OCI-LY7 (cell line): ENCODE data around the gene CTNNA2. TPM values are rescaled to one million over a fixed set of nuclear protein-coding genes. Genes with fewer than 3 reads are reported as not detected.

Source experiments
- BruUV-seq: library from RNA; stranded (reverse); fragments of 400-500 nt; replicated peaks from 2 replicates; lab custom pipeline; 2021; lab: Mats Ljungman, UMichigan
- CTCF ChIA-PET: fragments of 300-600 bp; sonication (Branson Sonifier 250); formaldehyde crosslinking; loops from one replicate; lab custom pipeline; 2022; ENCODE audit warnings: antibody characterized with exemption; ENCODE audit not compliant: unreplicated experiment; lab: Charles Lee
- POLR2A ChIA-PET: fragments of 300-600 bp; sonication (Branson Sonifier 250); formaldehyde crosslinking; loops from one replicate; lab custom pipeline; 2022; ENCODE audit warnings: antibody characterized with exemption; lab: Charles Lee
- DNase-seq: peaks from one replicate; pipeline ENCODE4 v3.0.0-alpha.2; 2015; ENCODE audit warnings: low spot score
- H2AFZ ChIP-seq: fragments of 200-600 bp; sonication (generic), shearing (Covaris generic); 2 replicates; pipeline ENCODE4 v1.6.1; 2014; ENCODE audit warnings: mild to moderate bottlenecking, antibody characterized with exemption, low read length, moderate library complexity
- H3K27ac ChIP-seq: fragments of 200-600 bp; sonication (generic); 2 replicates; pipeline ENCODE4 v1.5.1; 2014; ENCODE audit warnings: mixed run types, low read depth, mild to moderate bottlenecking, moderate library complexity, low read length, inconsistent platforms; ENCODE audit not compliant: poor library complexity, severe bottlenecking
- H3K36me3 ChIP-seq: fragments of 200-600 bp; sonication (generic); 2 replicates; pipeline ENCODE4 v1.6.1; 2014; ENCODE audit warnings: mild to moderate bottlenecking, antibody characterized with exemption, low read length, moderate library complexity, mixed read lengths; ENCODE audit not compliant: insufficient read depth
- H3K4me1 ChIP-seq: fragments of 200-600 bp; sonication (generic); 2 replicates; pipeline ENCODE4 v1.5.1; 2014; ENCODE audit warnings: mild to moderate bottlenecking, low read length; ENCODE audit not compliant: insufficient read depth, poor library complexity, severe bottlenecking
- H3K4me2 ChIP-seq: fragments of 200-600 bp; sonication (generic); 2 replicates; pipeline ENCODE4 v1.6.1; 2014; ENCODE audit warnings: mild to moderate bottlenecking, low read length
- H3K4me3 ChIP-seq: fragments of 200-600 bp; sonication (generic); 2 replicates; pipeline ENCODE4 v1.5.1; 2014; ENCODE audit warnings: mild to moderate bottlenecking, low read depth, low read length; ENCODE audit not compliant: poor library complexity, severe bottlenecking
- H3K79me2 ChIP-seq: fragments of 200-600 bp; sonication (generic); 2 replicates; pipeline ENCODE4 v1.6.1; 2016; ENCODE audit warnings: low read depth, mild to moderate bottlenecking, low read length, moderate library complexity, mixed read lengths; ENCODE audit not compliant: insufficient read depth
- H3K9me2 ChIP-seq: fragments of 200-600 bp; sonication (generic); 2 replicates; pipeline ENCODE4 v1.6.1; 2016; ENCODE audit warnings: mild to moderate bottlenecking, low read length, mixed read lengths; ENCODE audit not compliant: insufficient read depth
- H3K9me3 ChIP-seq: fragments of 200-600 bp; sonication (generic); 2 replicates; pipeline ENCODE4 v1.6.1; 2014; ENCODE audit warnings: mild to moderate bottlenecking, mixed run types, low read length, mixed read lengths
- H4K20me1 ChIP-seq: fragments of 200-600 bp; sonication (generic); 2 replicates; pipeline ENCODE4 v1.6.1; 2014; ENCODE audit warnings: mild to moderate bottlenecking, antibody characterized with exemption, low read length, moderate library complexity, mixed read lengths; ENCODE audit not compliant: insufficient read depth
- CTCF ChIP-seq: fragments of 200-600 bp; sonication (generic); conservative IDR thresholded peaks from 2 replicates; pipeline ENCODE4 v1.5.1; 2014; ENCODE audit warnings: mild to moderate bottlenecking, antibody characterized with exemption, low read length, moderate library complexity, mixed read lengths
- EZH2phosphoT487 ChIP-seq: fragments of 200-600 bp; sonication (generic); IDR thresholded peaks from 2 replicates; pipeline ENCODE4 v1.6.1; 2018; ENCODE audit warnings: low read depth, borderline replicate concordance, mild to moderate bottlenecking, mixed run types, antibody characterized with exemption, low read length, moderate library complexity, mixed read lengths
- intact Hi-C: fragments of 100-400 bp; cut with micrococcal nuclease; formaldehyde crosslinking; loops from one replicate; pipeline ENCODE4 v1.10.0; 2022; ENCODE audit not compliant: unreplicated experiment
- total RNA-seq, 2 experiments: library from RNA; depleted of rRNA in 1 of 2; stranded (reverse); fragments of >200 nt in 1 of 2; shearing (Covaris generic) in 1 of 2; gene quantifications; 2 replicates each; pipeline ENCODE4 v1.2.3, GENCODE V29; 2014 to 2022

CTNNA2 gene
- total RNA-seq, 2 experiments from 2014 or later = 0.19 to 2.7 TPM

GRCh38 chr2:80073134-80073561 is 560.3 kb downstream of the CTNNA2 start:
- intact Hi-C loops = loop anchor here (10.0 kb wide), 1 partner anchor 162 kb away; no protein-coding TSS in a partner anchor
- H3K4me2 ChIP-seq = no peak overlapping the region
- peak; percentile 58 for DNase-seq
- H4K20me1 ChIP-seq = no peaks in the 10 kb centered on the region
- no TSS peak for BruUV-seq
- ChIA-PET POLR2A (no interaction called here), CTCF (no interaction called here)
- TF ChIP-seq CTCF (peak; percentile 78), EZH2phosphoT487 (no peak)
- H3K36me3 ChIP-seq = no peaks in the 10 kb centered on the region
- no peaks in the 10 kb centered on the region for H3K9me2 ChIP-seq
- no peak overlapping the region for H3K27ac ChIP-seq
- no peaks in the 10 kb centered on the region for H3K4me1 ChIP-seq
- H3K4me3 ChIP-seq = no peak overlapping the region
- H2AFZ ChIP-seq = no peak overlapping the region
- no peaks in the 10 kb centered on the region for H3K79me2 ChIP-seq
- H3K9me3 ChIP-seq = no peaks in the 10 kb centered on the region

- H3K79me2 ChIP-seq = no peaks in the 10 kb centered on the region
- H3K4me1 ChIP-seq = no peaks in the 10 kb centered on the region
- no TSS peak for BruUV-seq
- no peak for TF ChIP-seq EZH2phosphoT487
- no peak for TF ChIP-seq CTCF
- no peak overlapping the region for H3K4me3 ChIP-seq
- ChIA-PET CTCF (no interaction called here), POLR2A (interaction anchor here (0.6 kb wide), 1 partner anchor 1365 kb away, joined by 4 read pairs; no protein-coding TSS in a partner anchor)
- no peaks in the 10 kb centered on the region for H3K36me3 ChIP-seq
- no peak overlapping the region for H3K27ac ChIP-seq
- H3K4me2 ChIP-seq = no peak overlapping the region
- no peak overlapping the region for H2AFZ ChIP-seq
- no peaks in the 10 kb centered on the region for H3K9me2 ChIP-seq
- H4K20me1 ChIP-seq = no peaks in the 10 kb centered on the region
- no peak for DNase-seq
- intact Hi-C loops = loop anchor here (10.0 kb wide), 1 partner anchor 160 kb away; no protein-coding TSS in a partner anchor
- no peaks in the 10 kb centered on the region for H3K9me3 ChIP-seq
Measured at GRCh38 chr2:80074321-80075070, 561.6 kb downstream of the CTNNA2 start.

GRCh38 chr2:80075719-80076118 is 562.9 kb downstream of the CTNNA2 start:
- POLR2A ChIA-PET = no interaction called here
- no peaks in the 10 kb centered on the region for H4K20me1 ChIP-seq
- H3K4me3 ChIP-seq = no peak overlapping the region
- no peak for DNase-seq
- TF ChIP-seq CTCF = no peak
- TF ChIP-seq EZH2phosphoT487 = no peak
- H2AFZ ChIP-seq = no peak overlapping the region
- H3K27ac ChIP-seq = no peak overlapping the region
- no peaks in the 10 kb centered on the region for H3K79me2 ChIP-seq
- intact Hi-C loops = loop anchor here (10.0 kb wide), 1 partner anchor 159 kb away; no protein-coding TSS in a partner anchor
- H3K4me2 ChIP-seq = no peak overlapping the region
- no peaks in the 10 kb centered on the region for H3K9me3 ChIP-seq
- no peaks in the 10 kb centered on the region for H3K36me3 ChIP-seq
- no TSS peak for BruUV-seq
- CTCF ChIA-PET = no interaction called here
- no peaks in the 10 kb centered on the region for H3K9me2 ChIP-seq
- no peaks in the 10 kb centered on the region for H3K4me1 ChIP-seq
